DND-41 (cell line): ENCODE results near the gene KIF13A.

Source experiments
- CTCF ChIP-seq: IDR thresholded peaks from 2 replicates; pipeline ENCODE4 v1.5.1; 2012; ENCODE audit warnings: borderline replicate concordance, low read length, moderate library complexity, mild to moderate bottlenecking; ENCODE audit not compliant: poor library complexity, severe bottlenecking; ENCODE audit errors: extremely low read depth
- EZH2 ChIP-seq: IDR thresholded peaks from 3 replicates; pipeline ENCODE4 v1.6.1; 2012; ENCODE audit warnings: borderline replicate concordance, low read depth, mild to moderate bottlenecking, moderate library complexity, low read length, inconsistent platforms; ENCODE audit not compliant: severe bottlenecking

DNA sequence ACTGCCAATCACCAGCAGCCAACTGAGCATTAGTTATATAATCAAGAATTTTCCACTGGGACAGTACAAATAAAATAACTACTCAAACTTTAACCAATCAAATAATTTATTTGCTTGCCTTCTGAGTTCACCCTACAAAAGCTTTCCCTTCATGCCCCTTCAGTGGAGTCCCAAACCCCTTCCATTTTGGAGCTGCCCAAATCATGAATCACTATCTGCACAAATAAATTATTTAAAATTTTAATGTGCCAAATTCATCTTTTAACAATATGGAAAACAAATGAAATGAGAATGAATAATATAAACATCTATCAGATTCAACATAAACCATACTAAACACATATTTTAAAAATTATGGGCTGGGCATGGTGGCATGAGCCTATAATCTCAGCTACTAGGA is 85.9 kb downstream of the KIF13A start:
- TF ChIP-seq CTCF (no peak), EZH2 (no peak)
